Osteoblast (primary cell): ENCODE results near the gene KIRREL3. TPM values are rescaled to one million over a fixed set of nuclear protein-coding genes. Genes with fewer than 3 reads are reported as not detected.

Experiments used
- DNase-seq: peaks from one replicate; pipeline ENCODE4 v3.0.0; 2011; ENCODE audit warnings: low spot score, mixed read lengths; ENCODE audit not compliant: insufficient read length; ENCODE audit errors: missing footprints
- H2AFZ ChIP-seq: 2 replicates; pipeline ENCODE4 v1.6.0; 2011; ENCODE audit warnings: mild to moderate bottlenecking, low read length
- H3K27ac ChIP-seq: 2 replicates; pipeline ENCODE4 v1.5.1; 2011; ENCODE audit warnings: mild to moderate bottlenecking, low read depth, low read length, moderate library complexity
- H3K27me3 ChIP-seq: 2 replicates; pipeline ENCODE4 v1.6.0; 2012; ENCODE audit warnings: mild to moderate bottlenecking, control low read depth, inconsistent platforms, low read length, moderate library complexity; ENCODE audit not compliant: insufficient read depth
- H3K36me3 ChIP-seq: 2 replicates; pipeline ENCODE4 v1.5.1; 2011; ENCODE audit warnings: mild to moderate bottlenecking, low read length, control low read depth, moderate library complexity; ENCODE audit not compliant: insufficient read depth
- H3K4me1 ChIP-seq: 2 replicates; pipeline ENCODE4 v1.5.1; 2011; ENCODE audit warnings: mild to moderate bottlenecking, low read length, control low read depth, moderate library complexity; ENCODE audit not compliant: insufficient read depth
- H3K4me2 ChIP-seq: 2 replicates; pipeline ENCODE4 v1.6.0; 2011; ENCODE audit warnings: mild to moderate bottlenecking, low read length; ENCODE audit not compliant: insufficient read depth
- H3K4me3 ChIP-seq: fragments of 200-600 bp; sonication (generic); 3 replicates; pipeline ENCODE4 v1.5.1; 2012; ENCODE audit warnings: mild to moderate bottlenecking, low read length, inconsistent platforms; ENCODE audit not compliant: insufficient read depth
- H3K79me2 ChIP-seq: 2 replicates; pipeline ENCODE4 v1.6.0; 2012; ENCODE audit warnings: mild to moderate bottlenecking, low read length, control low read depth, inconsistent platforms; ENCODE audit not compliant: insufficient read depth
- H3K9me3 ChIP-seq: 2 replicates; pipeline ENCODE4 v1.5.1; 2011; ENCODE audit warnings: low read depth, low read length, control low read depth
- H4K20me1 ChIP-seq: 2 replicates; pipeline ENCODE4 v1.6.0; 2012; ENCODE audit warnings: mild to moderate bottlenecking, low read length, control low read depth; ENCODE audit not compliant: insufficient read depth
- total RNA-seq: library from RNA; depleted of rRNA; stranded (reverse); fragments of >200 nt; gene quantifications from 2 replicates; pipeline ENCODE4 v1.2.3, GENCODE V29; 2012
- TF ChIP-seq, protein P1 (sequence below): IDR thresholded peaks from 2 replicates; pipeline ENCODE4 v1.5.1; 2011; ENCODE audit warnings: mild to moderate bottlenecking, low read depth, low read length, moderate library complexity; ENCODE audit errors: extremely low read depth

KIRREL3 gene
- total RNA-seq, 1 donor, result 3.6 TPM

DNA sequence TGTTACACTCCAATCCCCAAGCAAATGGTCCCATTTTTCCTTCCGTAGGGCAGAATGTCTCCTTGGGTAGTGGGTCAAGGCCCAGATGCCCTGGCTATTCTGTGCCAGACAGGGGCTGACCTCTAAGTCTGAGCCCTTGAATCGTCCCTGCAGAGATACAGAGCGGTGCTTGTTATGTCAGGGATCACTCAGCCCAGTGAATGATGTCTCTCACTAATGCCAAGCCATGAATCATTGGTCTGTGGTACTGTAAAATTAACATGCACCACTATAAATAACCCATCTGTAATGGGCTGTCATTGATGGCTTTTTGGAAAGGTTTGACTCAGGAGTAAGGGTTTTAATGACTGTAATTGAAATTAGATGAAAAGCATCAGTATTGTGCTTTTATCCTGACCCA is 35.3 kb upstream of the KIRREL3 start:
- H3K36me3 ChIP-seq, result no peaks in the 10 kb centered on the region

DNA sequence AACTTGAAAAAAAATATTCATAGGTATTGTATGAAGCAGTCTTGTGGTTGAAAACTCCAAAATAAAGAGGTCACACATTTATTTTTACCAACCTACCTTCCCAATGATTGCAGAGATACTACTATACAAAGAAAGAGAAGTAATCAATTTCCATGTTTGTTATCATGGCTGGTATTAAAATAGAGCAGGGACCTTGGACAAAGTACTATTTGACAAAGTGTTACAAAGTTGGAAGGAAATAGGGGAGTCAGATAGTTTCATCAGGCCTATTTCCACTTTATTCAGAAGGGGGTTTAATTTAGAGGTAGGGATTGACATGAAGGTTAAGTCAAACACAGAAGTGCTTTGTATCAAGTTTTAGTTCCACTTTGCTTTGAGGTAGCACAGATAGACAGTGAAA is 34.4 kb upstream of the KIRREL3 start:
- TF ChIP-seq, protein P1, sequence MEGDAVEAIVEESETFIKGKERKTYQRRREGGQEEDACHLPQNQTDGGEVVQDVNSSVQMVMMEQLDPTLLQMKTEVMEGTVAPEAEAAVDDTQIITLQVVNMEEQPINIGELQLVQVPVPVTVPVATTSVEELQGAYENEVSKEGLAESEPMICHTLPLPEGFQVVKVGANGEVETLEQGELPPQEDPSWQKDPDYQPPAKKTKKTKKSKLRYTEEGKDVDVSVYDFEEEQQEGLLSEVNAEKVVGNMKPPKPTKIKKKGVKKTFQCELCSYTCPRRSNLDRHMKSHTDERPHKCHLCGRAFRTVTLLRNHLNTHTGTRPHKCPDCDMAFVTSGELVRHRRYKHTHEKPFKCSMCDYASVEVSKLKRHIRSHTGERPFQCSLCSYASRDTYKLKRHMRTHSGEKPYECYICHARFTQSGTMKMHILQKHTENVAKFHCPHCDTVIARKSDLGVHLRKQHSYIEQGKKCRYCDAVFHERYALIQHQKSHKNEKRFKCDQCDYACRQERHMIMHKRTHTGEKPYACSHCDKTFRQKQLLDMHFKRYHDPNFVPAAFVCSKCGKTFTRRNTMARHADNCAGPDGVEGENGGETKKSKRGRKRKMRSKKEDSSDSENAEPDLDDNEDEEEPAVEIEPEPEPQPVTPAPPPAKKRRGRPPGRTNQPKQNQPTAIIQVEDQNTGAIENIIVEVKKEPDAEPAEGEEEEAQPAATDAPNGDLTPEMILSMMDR, result no peak
- peaks cover 17% of the 10 kb centered on the region for H3K27me3 ChIP-seq
- no peaks in the 10 kb centered on the region for H4K20me1 ChIP-seq
- H3K4me2 ChIP-seq, result no peak overlapping the region
- no peak overlapping the region for H3K4me3 ChIP-seq
- H3K36me3 ChIP-seq, result no peaks in the 10 kb centered on the region
- no peak overlapping the region for H3K27ac ChIP-seq
- no peaks in the 10 kb centered on the region for H3K4me1 ChIP-seq
- DNase-seq, result no peak
- H2AFZ ChIP-seq, result no peak overlapping the region
- H3K9me3 ChIP-seq, result no peaks in the 10 kb centered on the region
- no peaks in the 10 kb centered on the region for H3K79me2 ChIP-seq

More for the DNA sequence above, 35.3 kb upstream of the KIRREL3 start:
- H3K79me2 ChIP-seq, result no peaks in the 10 kb centered on the region
- no peak overlapping the region for H2AFZ ChIP-seq
- peaks cover 15% of the 10 kb centered on the region for H3K27me3 ChIP-seq
- no peak overlapping the region for H3K4me2 ChIP-seq
- H4K20me1 ChIP-seq, result no peaks in the 10 kb centered on the region
- no peaks in the 10 kb centered on the region for H3K4me1 ChIP-seq
- no peak overlapping the region for H3K4me3 ChIP-seq
- TF ChIP-seq, protein P1, result no peak
- no peaks in the 10 kb centered on the region for H3K9me3 ChIP-seq
- no peak overlapping the region for H3K27ac ChIP-seq
- no peak for DNase-seq

- Histone ChIP-seq H3K4me1 (no peaks in the 10 kb centered on the region), H3K79me2 (no peaks in the 10 kb centered on the region), H2AFZ (no peak overlapping the region), H3K4me2 (no peak overlapping the region), H3K36me3 (no peaks in the 10 kb centered on the region), H3K9me3 (no peaks in the 10 kb centered on the region), H3K27me3 (peaks cover 43% of the 10 kb centered on the region), H4K20me1 (no peaks in the 10 kb centered on the region), H3K27ac (no peak overlapping the region), H3K4me3 (no peak overlapping the region)
- TF ChIP-seq, protein P1, result no peak
- DNase-seq, result no peak
These were observed 28.1 kb upstream of the KIRREL3 start for GRCh38 chr11:127028648-127029047.

DNA sequence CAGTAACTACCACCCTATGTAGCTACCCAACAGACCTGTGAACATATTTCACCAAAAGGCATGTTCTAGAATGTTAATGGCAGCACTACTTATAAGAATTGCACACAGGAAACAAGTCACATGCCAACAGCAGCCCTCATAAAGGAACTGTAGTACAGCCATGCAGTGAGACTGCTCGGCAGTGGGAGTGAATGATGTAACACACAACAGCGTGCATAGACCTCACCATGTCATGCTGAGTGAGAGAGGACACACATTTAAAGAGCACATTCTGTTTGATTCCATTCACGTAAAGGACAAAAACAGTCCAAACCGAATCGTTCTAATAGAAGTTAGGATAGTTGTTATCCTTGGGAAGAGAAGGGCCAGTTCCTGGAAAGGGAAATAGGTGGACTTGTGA is 27.2 kb upstream of the KIRREL3 start:
- Histone ChIP-seq H3K4me2 (no peak overlapping the region), H3K4me3 (no peak overlapping the region), H4K20me1 (no peaks in the 10 kb centered on the region), H2AFZ (no peak overlapping the region), H3K27me3 (peaks cover 48% of the 10 kb centered on the region), H3K4me1 (no peaks in the 10 kb centered on the region), H3K79me2 (no peaks in the 10 kb centered on the region), H3K36me3 (no peaks in the 10 kb centered on the region), H3K9me3 (no peaks in the 10 kb centered on the region), H3K27ac (no peak overlapping the region)
- no peak for DNase-seq
- TF ChIP-seq, protein P1, result no peak
